Sigmoid colon (tissue), 7 donors: ENCODE measurements around the gene AMBRA1. TPM values are rescaled to one million over a fixed set of nuclear protein-coding genes. Genes with fewer than 3 reads are reported as not detected.

Experiments
- DNase-seq: peaks from one replicate; pipeline ENCODE4 v3.0.0-alpha.2; 2019
- H3K27ac ChIP-seq, 4 donors: fragments of 200-600 bp; sonication (generic); one replicate each; pipeline ENCODE4 v1.5.1; 2016 to 2019; ENCODE audit warnings: mild to moderate bottlenecking in 1 of 4
- H3K27me3 ChIP-seq, 3 donors: fragments of 200-600 bp; sonication (generic); one replicate each; pipeline ENCODE4 v1.5.1; 2019; ENCODE audit warnings: mild to moderate bottlenecking in 1 of 3
- H3K36me3 ChIP-seq, 4 donors: fragments of 200-600 bp; sonication (generic); one replicate each; pipeline ENCODE4 v1.5.1; 2016 to 2019
- H3K4me1 ChIP-seq, 4 donors: fragments of 200-600 bp; sonication (generic); one replicate each; pipeline ENCODE4 v1.5.1; 2017 to 2019
- H3K4me3 ChIP-seq, 4 donors: fragments of 200-600 bp; sonication (generic); one replicate each; pipeline ENCODE4 v1.5.1; 2017 to 2019; ENCODE audit warnings: mild to moderate bottlenecking in 2 of 4, moderate library complexity in 1 of 4
- H3K9me3 ChIP-seq, 4 donors: fragments of 200-600 bp in 3 of 4; sonication (generic) in 3 of 4; one replicate each; pipeline versions ENCODE4 v1.5.1 to v1.6.1; 2013 to 2019
- CTCF ChIP-seq, 4 experiments: fragments of 450-650 bp in 3 of 4; fragments of 200-600 bp in 1 of 4; IDR thresholded peaks; one replicate each; pipeline ENCODE4 v1.5.1; 2016 to 2019; ENCODE audit warnings: antibody characterized with exemption in 4 of 4, mild to moderate bottlenecking in 3 of 4, moderate library complexity in 2 of 4
- EP300 ChIP-seq, 4 donors: sonication (generic); formaldehyde crosslinking; IDR thresholded peaks; one replicate each; pipeline ENCODE4 v1.6.1; 2017; ENCODE audit warnings: antibody characterized with exemption in 4 of 4
- POLR2A ChIP-seq, 2 donors: fragments of 450-650 bp; IDR thresholded peaks; one replicate each; pipeline ENCODE4 v1.6.1; 2016; ENCODE audit warnings: antibody characterized with exemption in 2 of 2, mild to moderate bottlenecking in 2 of 2, moderate library complexity in 2 of 2
- POLR2AphosphoS5 ChIP-seq, 4 donors: sonication (generic); formaldehyde crosslinking; IDR thresholded peaks; one replicate each; pipeline ENCODE4 v1.6.1; 2017; ENCODE audit warnings: antibody characterized with exemption in 4 of 4
- WGBS, 2 donors: extraction: QIAGEN DNeasy Blood & Tissue Kit; methylation state at CpG; one replicate each; pipeline ENCODE4 v1.1.7; 2013; 5-methylcytosine and 5-hydroxymethylcytosine counted together
- intact Hi-C: fragments of 100-400 bp; cut with DNase I; formaldehyde crosslinking; loops from one replicate; pipeline ENCODE4 v1.15.1; 2023
- polyA plus RNA-seq, 3 donors: library from polyadenylated mRNA; stranded (reverse); fragments of 200-250 nt; gene quantifications; one replicate each; pipeline ENCODE4 v1.2.3, GENCODE V29; 2013
- total RNA-seq, 4 donors: library from RNA; depleted of rRNA; stranded (reverse); fragments of >200 nt; gene quantifications; one replicate each; pipeline ENCODE4 v1.1.0, GENCODE V29; 2016
- donor health status: healthy with polysubstance abuse.
- donor health status: Bipolar disorder and iron deficiency.
- donor health status: healthy.

Gene AMBRA1
- total and polyA plus RNA-seq, 7 donors, result 8.4 to 33.0 (median 23.9) TPM

GRCh38 chr11:46529095-46529905 is 64.5 kb downstream of the AMBRA1 start:
- Histone ChIP-seq H3K36me3 (no peaks in the 10 kb centered on the region), H3K27ac (no peak overlapping the region), H3K27me3 (no peaks in the 10 kb centered on the region), H3K4me3 (no peak overlapping the region), H3K4me1 (peaks cover 0 to 10% (median 7%) of the 10 kb centered on the region in 4 donors), H3K9me3 (peaks cover 0 to 3% (median 0%) of the 10 kb centered on the region in 4 donors)
- DNase-seq, result peak; percentile 77
- intact Hi-C loops, result no loop called here
- no peak for TF ChIP-seq POLR2AphosphoS5 (IDR thresholded peaks at IDR 0.05)
- TF ChIP-seq POLR2A (IDR thresholded peaks at IDR 0.05), result no peak
- TF ChIP-seq CTCF (IDR thresholded peaks at IDR 0.05), result peak in 3 of 4 experiments; percentile 74 to 86 (median 83)
- no peak for TF ChIP-seq EP300 (IDR thresholded peaks at IDR 0.05)
- 54 to 61% methylated on average over 4 of the region's 4 CpGs for WGBS, 2 donors

- Histone ChIP-seq H3K27me3 (no peaks in the 10 kb centered on the region), H3K4me1 (peaks cover 0 to 8% (median 7%) of the 10 kb centered on the region in 4 donors), H3K27ac (no peak overlapping the region), H3K36me3 (no peaks in the 10 kb centered on the region), H3K4me3 (no peak overlapping the region), H3K9me3 (peaks cover 0 to 3% (median 0%) of the 10 kb centered on the region in 4 donors)
- 88 to 89% methylated on average over 8 of the region's 8 CpGs for WGBS, 2 donors
- TF ChIP-seq EP300 (IDR thresholded peaks at IDR 0.05) (no peak), POLR2A (IDR thresholded peaks at IDR 0.05) (no peak), CTCF (IDR thresholded peaks at IDR 0.05) (no peak), POLR2AphosphoS5 (IDR thresholded peaks at IDR 0.05) (no peak)
- DNase-seq, result no peak
- intact Hi-C loops, result no loop called here
Observed at GRCh38 chr11:46528445-46529094, 65.3 kb downstream of the AMBRA1 start.

- DNase-seq, result no peak
- intact Hi-C loops, result no loop called here
- no peaks in the 10 kb centered on the region for H3K36me3 ChIP-seq
- 75 to 84% methylated on average over 1 of the region's 1 CpG for WGBS, 2 donors
- no peak overlapping the region for H3K27ac ChIP-seq
- peaks cover 0 to 3% (median 0%) of the 10 kb centered on the region in 4 donors for H3K9me3 ChIP-seq
- H3K4me3 ChIP-seq, result no peak overlapping the region
- no peak for TF ChIP-seq POLR2A (IDR thresholded peaks at IDR 0.05)
- H3K27me3 ChIP-seq, result no peaks in the 10 kb centered on the region
- peaks cover 0 to 11% (median 7%) of the 10 kb centered on the region in 4 donors for H3K4me1 ChIP-seq
Observed at GRCh38 chr11:46527591-46528130, 66.2 kb downstream of the AMBRA1 start.

GRCh38 chr11:46526216-46527215 is 67.3 kb downstream of the AMBRA1 start:
- intact Hi-C loops, result no loop called here
- H3K9me3 ChIP-seq, result peaks cover 0 to 3% (median 0%) of the 10 kb centered on the region in 4 donors
- no peak for DNase-seq
- no peak overlapping the region for H3K27ac ChIP-seq
- peaks cover 0 to 12% (median 7%) of the 10 kb centered on the region in 4 donors for H3K4me1 ChIP-seq
- WGBS, 2 donors, result 71 to 89% methylated on average over 2 of the region's 2 CpGs
- H3K27me3 ChIP-seq, result no peaks in the 10 kb centered on the region
- no peaks in the 10 kb centered on the region for H3K36me3 ChIP-seq
- TF ChIP-seq POLR2AphosphoS5 (IDR thresholded peaks at IDR 0.05) (no peak), CTCF (IDR thresholded peaks at IDR 0.05) (no peak), EP300 (IDR thresholded peaks at IDR 0.05) (no peak), POLR2A (IDR thresholded peaks at IDR 0.05) (no peak)
- no peak overlapping the region for H3K4me3 ChIP-seq
